Measurements from ENCODE around the gene ATP5IF1.

Gene ATP5IF1

DNA sequence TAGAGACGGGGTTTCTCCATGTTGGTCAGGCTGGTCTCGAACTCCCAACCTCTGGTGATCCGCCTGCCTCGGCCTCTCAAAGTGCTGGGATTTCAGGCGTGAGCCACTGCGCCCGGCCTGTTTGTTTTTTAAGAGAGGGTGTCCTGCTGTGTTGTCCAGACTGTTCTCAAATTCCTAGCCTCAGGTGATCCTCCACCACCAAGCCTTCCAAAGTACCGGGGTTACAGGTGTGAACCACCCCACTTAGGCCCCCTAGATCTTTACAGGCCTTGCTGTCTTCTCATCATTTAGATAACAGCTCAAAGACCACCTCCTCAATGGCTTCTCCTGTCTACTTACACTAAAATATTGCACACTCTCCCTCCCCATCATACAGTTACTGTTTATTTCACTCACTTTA lies 29.7 kb downstream of the ATP5IF1 start:
- no peak for DNase-seq (ENCODE audit: low read depth)

DNA sequence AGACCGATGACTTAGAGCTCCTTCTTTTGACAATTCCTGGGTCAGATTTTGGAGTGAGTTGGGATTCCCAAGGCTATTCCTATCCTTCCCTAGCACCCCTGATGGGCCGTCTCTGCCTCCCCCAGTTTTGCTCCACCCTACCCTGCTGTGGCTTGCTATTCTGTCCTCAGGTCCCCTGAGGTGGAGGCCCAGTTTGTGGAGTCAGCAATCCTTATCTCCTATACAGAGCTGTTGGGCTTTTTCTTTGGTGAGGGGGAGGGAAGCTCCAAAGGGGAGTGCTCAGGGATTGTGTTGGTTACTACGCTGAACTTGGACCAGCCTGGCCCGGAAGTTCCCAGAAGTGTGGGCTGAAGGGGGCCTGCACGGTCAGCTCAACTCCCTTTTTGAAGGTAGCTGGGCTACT lies 31.0 kb downstream of the ATP5IF1 start:
- no peak for DNase-seq (ENCODE audit: low read depth)

DNA sequence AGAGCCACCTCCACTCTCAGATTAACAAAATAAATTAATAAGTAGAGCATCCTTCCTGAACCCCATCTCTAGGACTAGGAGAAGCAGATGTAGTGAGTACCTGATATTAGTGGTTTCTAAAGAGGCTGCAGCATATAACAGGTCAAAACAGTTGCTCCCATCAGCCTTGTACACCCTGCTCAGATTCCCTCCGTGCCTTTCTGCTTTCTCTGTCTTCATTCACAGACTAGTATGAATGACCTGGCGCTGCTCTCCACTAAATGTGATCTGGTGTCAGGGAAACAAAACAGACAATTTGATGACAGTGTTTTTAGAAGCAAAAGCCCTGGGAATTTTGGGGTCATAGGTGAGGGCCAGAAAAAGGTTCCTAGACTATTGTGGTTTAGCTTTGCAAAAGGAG lies 31.7 kb downstream of the ATP5IF1 start:
- DNase-seq (ENCODE audit: low read depth): no peak

DNA sequence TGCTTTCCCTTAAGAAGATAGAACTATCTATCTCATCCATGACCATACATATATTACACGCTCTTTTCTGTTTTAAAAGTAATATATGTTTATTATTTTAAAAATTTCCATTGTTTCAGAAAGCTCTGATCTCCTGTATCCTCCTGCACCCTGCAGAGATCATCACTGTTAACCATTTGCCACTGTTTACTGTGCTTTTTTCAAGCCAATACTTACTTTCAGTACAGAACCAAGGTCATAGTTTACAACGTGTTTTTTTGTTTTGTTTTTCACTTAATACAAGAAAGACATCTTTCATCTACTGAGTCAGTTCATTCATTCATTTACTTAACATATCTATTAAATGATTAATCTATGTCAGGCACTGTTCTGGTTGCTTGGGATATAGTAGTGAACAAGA lies 33.6 kb downstream of the ATP5IF1 start:
- DNase-seq (ENCODE audit: low read depth): no peak

DNA sequence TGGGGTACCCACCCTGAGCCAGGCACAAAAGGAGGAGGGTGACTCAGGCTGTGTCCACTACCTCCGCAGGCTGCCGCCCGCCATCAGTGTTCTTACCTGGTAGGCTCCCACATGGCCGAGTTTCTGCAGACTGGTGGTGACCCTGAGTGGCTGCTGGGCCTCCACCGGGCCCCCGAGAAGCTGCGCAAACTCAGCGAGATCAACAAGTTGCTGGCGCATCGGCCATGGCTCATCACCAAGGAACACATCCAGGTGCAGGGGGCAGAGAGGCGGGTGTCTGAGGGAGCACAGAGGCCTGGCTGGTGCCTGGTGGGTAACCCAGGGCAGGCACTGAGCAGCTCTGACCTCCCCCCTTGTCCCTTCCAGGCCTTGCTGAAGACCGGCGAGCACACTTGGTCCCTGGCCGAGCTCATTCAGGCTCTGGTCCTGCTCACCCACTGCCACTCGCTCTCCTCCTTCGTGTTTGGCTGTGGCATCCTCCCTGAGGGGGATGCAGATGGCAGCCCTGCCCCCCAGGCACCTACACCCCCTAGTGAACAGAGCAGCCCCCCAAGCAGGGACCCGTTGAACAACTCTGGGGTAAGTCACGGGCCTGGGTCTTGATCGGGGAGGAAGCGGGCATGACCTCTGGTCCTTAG lies 36.4 kb downstream of the ATP5IF1 start:
- no peak for DNase-seq (ENCODE audit: low read depth)

DNA sequence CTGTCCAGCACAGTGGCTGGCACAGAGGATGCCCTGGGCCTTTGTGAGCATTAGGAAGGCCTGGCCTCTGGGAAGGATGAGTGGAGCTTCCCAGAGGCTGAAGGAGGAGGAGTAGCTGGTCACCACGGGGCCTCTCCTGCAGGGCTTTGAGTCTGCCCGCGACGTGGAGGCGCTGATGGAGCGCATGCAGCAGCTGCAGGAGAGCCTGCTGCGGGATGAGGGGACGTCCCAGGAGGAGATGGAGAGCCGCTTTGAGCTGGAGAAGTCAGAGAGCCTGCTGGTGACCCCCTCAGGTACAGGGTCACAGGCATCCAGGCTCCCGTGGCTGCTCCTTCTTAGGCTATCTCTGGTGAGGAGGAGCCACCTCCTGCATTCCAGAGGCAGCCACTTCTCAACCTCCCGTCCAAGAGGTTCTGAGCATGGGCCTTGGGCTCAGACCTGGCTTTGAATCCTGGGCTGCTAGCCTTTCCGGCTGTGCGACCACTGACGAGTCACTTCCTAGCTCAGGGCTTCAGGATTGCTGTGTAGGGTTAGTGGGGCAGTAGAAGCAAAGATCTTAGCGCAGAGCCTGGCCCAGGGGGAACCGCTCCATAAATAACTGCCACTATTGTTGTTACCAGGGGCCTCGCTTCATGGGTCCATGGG lies 37.4 kb downstream of the ATP5IF1 start:
- DNase-seq (ENCODE audit: low read depth): no peak

DNA sequence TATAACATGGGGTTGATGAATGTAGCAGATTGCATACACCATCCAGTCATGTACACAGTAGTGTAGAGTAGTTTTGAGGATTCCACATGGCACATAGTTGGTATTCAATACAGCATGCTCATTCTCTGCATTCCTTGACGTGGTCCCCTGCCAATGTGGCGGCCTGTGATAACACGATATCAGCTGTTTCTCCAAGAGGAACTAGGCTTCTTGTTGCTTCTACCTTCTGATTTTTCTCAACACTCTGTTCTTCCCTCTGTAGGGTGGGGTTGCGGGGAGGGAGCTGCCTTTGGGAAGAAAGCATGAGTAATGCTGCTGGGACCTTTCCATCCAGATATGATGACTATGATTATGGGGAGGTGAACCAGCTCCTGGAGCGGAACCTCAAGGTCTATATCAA lies 42.8 kb downstream of the ATP5IF1 start:
- DNase-seq (ENCODE audit: low read depth): no peak

DNA sequence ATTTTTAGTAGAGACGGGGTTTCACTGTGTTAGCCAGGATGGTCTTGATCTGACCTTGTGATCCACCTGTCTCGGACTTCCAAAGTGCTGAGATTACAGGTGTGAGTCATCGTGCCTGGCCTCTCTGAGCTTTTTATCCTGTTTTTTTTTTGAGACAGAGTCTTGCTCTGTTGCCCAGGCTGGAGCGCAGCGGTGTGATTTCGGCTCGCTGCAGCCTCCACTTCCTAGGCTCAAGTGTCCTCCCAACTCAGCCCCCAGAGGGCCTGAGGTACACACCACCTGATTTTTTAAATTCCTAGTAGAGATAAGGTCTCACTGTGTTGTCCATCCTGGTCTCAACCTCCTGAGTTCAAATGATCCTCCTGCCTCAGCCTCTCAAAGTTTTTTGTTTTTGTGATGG lies 43.8 kb downstream of the ATP5IF1 start:
- DNase-seq (ENCODE audit: low read depth): no peak

DNA sequence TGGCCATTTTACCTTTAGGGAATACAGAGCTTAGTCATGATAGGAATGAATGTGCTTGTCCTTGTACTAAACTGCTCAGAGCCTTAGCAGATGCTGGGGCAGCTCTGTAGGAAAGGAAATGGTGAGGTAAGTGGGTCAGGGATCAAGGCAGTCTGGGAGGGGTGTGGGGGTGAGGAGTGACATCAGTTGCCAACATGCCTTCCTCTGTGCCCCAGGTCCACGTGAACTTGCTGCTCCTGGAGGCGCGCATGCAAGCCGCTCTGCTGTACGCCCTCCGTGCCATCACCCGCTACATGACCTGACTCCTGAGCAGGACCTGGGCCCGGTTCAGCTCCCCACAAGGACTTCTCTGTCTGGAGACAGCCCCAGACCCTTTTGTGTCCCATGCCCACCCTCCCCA lies 44.6 kb downstream of the ATP5IF1 start:
- DNase-seq (ENCODE audit: low read depth): no peak

DNA sequence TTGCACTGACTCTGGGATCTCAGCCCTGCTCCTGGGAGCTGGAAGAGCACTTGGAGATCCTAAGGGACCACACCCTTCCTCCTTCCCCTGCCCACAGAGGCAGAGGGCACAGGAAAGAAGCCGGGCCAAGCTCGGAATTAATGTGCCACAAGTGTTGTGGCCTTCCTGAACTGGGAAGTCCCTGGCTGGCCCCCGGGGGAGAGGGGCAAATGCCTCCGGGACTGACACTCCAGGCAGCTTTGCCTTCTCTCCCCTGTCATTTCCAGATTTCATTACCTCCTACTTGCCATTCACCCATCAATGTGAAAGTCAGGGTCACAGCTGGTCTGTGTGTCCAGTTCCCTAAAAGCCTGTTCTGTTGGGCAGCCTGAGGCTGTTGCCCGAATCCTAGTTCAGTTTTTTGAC lies 45.1 kb downstream of the ATP5IF1 start:
- DNase-seq (ENCODE audit: low read depth): no peak

DNA sequence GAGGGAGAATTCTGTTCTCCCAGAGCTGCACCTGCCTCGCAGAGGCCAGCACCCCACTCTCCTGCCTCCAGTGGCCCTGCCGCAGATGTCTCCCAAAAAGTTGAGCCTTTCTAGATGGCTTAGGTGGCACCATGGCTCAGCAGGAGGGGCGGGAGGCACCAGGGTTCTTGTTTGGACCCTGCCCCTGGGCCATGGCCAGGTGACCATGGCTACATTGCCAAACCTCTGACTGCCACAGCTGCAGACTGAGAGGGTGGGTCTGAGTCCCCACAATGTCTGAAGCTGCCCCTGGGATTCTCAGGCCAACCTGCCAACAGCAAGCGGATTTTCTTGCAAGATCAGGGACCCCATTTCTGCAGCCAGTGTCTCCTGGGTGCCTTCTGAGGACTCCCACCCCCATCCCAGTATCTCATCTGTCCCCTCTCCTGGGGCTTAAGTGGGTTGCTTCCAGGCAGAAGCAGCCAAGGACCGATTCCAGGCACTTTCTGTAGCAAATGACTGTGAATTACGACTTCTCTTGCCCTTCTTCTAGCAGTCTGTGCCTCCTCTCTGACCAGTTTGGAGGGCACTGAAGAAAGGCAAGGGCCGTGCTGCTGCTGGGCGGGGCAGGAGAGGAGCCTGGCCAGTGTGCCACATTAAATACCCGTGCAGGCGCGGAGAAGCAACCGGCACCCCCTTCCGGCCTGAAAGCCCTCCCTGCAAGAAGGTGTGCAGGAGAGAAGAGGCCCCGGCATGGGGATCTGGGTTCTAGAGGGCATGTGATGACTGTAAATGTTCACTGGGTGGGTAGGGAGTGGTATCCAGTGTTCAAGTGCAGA lies 45.9 kb downstream of the ATP5IF1 start:
- no peak for DNase-seq (ENCODE audit: low read depth)

DNA sequence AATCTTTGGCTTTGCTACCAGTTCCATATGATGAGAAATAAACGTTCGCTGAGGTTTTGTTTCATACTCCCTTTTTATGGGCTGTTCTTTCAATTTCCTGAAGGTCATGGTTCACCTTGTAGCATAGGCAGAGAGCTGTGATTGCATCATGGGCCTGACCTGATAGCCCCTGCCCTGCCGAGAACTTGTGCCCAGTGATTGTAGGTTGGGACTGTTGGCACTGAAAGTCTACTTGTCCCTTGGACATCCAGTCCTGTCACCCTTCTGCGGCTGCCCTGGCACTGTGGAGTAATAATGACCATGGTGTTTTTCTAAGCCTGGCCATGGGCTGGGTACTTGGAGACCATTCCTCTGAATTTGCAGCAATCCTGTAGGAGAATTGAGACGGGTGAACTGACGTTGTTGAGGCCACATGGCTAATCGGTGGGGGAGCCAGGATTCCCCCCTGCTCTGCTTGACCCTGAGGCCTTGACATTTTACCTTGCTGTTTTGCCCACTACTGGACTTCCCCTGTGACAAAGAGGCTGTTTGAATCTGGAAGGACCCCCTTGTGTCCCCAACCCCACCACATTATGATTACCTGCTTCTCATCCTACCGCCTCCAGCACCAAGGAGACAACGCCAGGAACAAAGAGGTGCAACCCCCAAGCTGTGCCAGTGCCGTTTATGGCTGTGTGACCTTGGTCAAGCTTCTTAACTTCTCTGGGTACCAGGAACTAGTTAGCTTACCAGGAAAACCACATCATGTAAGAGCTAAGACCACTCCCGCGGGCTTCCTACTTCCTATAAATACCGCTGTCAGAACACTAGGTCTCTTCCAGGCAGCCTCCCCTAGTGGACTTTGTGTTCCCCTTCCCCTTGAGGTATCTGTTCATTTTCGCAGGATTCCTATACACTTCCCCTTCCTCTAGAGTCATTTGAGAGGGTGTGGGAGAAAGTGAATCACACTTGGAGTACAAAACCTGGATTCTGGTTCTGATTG lies 46.8 kb downstream of the ATP5IF1 start:
- DNase-seq (ENCODE audit: low read depth): no peak

DNA sequence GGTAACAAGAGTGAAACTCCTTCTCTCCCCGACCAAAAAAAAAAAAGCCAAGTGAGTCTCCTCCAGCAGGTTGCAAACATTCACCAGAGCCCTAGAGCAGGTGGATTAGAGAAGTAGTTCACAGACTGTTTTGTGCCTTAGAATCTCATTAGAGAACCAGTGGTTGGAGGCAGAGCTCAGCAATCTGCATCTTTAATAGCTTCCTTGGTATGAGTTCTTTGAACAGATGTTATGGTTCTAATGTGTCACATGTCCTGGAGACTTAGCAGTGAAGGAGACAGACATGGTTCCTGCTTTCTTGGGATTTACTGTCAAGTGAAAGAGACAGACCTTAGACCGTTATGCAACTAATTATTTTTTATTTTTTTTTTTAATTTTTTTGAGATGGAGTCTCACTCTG lies 50.2 kb downstream of the ATP5IF1 start:
- no peak for DNase-seq (ENCODE audit: low read depth)

Measured in T follicular helper cell (primary cell).